Astrocyte (in vitro differentiated cells and primary cell): ENCODE results near the gene ELF1. TPM values are rescaled to one million over a fixed set of nuclear protein-coding genes. Genes with fewer than 3 reads are reported as not detected.
A peak's percentile ranks its signal among the peaks of the same experiment; 100 is the strongest.
"Not testable (repeated sequence)": the region's sequence is repeated elsewhere in the genome, so short reads cannot be mapped to it uniquely, and the experiment has no call there.

Source experiments
- DNase-seq: peaks from one replicate; pipeline ENCODE4 v3.0.0-alpha.2; 2010; ENCODE audit warnings: low read depth
- FAIRE-seq: peaks from 2 replicates; lab custom pipeline; 2011; peaks lifted over from hg19 to GRCh38; lab: Jason Lieb, UNC
- H2AFZ ChIP-seq: 2 replicates; pipeline ENCODE4 v1.6.0; 2012; ENCODE audit warnings: low read depth, low read length, inconsistent platforms
- H3K27ac ChIP-seq: 2 replicates; pipeline ENCODE4 v1.5.1; 2011; ENCODE audit warnings: low read depth, low read length, inconsistent platforms
- H3K27me3 ChIP-seq: 2 replicates; pipeline ENCODE4 v1.6.0; 2011; ENCODE audit warnings: low read length, inconsistent platforms; ENCODE audit not compliant: insufficient read depth
- H3K36me3 ChIP-seq: 2 replicates; pipeline ENCODE4 v1.5.1; 2011; ENCODE audit warnings: low read length, inconsistent platforms; ENCODE audit not compliant: insufficient read depth
- H3K4me1 ChIP-seq: 2 replicates; pipeline ENCODE4 v1.5.1; 2011; ENCODE audit warnings: low read length, inconsistent platforms; ENCODE audit not compliant: insufficient read depth
- H3K4me2 ChIP-seq: 2 replicates; pipeline ENCODE4 v1.6.0; 2012; ENCODE audit warnings: low read length, inconsistent platforms
- H3K4me3 ChIP-seq: 2 replicates; pipeline ENCODE4 v1.5.1; 2011; ENCODE audit warnings: low read depth, mild to moderate bottlenecking, low read length, inconsistent platforms; ENCODE audit not compliant: insufficient read depth
- H3K79me2 ChIP-seq: 2 replicates; pipeline ENCODE4 v1.6.0; 2012; ENCODE audit warnings: mild to moderate bottlenecking, low read length, inconsistent platforms; ENCODE audit not compliant: insufficient read depth
- H3K9ac ChIP-seq: 2 replicates; pipeline ENCODE4 v1.6.0; 2012; ENCODE audit warnings: mild to moderate bottlenecking, low read length, inconsistent platforms
- H3K9me3 ChIP-seq: 2 replicates; pipeline ENCODE4 v1.5.1; 2012; ENCODE audit warnings: low read depth, mild to moderate bottlenecking, low read length, inconsistent platforms; ENCODE audit not compliant: insufficient read depth
- H4K20me1 ChIP-seq: 2 replicates; pipeline ENCODE4 v1.6.0; 2012; ENCODE audit warnings: low read length, inconsistent platforms; ENCODE audit not compliant: insufficient read depth
- H3K27ac Mint-ChIP-seq: one replicate; pipeline ENCODE4 v1.8.0; 2021; ENCODE audit warnings: mild to moderate bottlenecking, mixed read lengths; ENCODE audit not compliant: unreplicated experiment
- H3K27me3 Mint-ChIP-seq: one replicate; pipeline ENCODE4 v1.8.0; 2021; ENCODE audit warnings: low read depth, mixed read lengths; ENCODE audit not compliant: unreplicated experiment
- H3K36me3 Mint-ChIP-seq: one replicate; pipeline ENCODE4 v1.8.0; 2021; ENCODE audit warnings: low read depth, mixed read lengths; ENCODE audit not compliant: unreplicated experiment
- H3K4me1 Mint-ChIP-seq: one replicate; pipeline ENCODE4 v1.8.0; 2021; ENCODE audit warnings: low read depth, mixed read lengths; ENCODE audit not compliant: unreplicated experiment
- H3K4me3 Mint-ChIP-seq: one replicate; pipeline ENCODE4 v1.8.0; 2021; ENCODE audit warnings: mild to moderate bottlenecking, moderate library complexity, mixed read lengths; ENCODE audit not compliant: unreplicated experiment
- H3K9me3 Mint-ChIP-seq: one replicate; pipeline ENCODE4 v1.8.0; 2021; ENCODE audit warnings: mild to moderate bottlenecking, mixed read lengths; ENCODE audit not compliant: unreplicated experiment
- EZH2 ChIP-seq: IDR thresholded peaks from 2 replicates; pipeline ENCODE4 v1.6.1; 2012; ENCODE audit warnings: mild to moderate bottlenecking, low read length, inconsistent platforms; ENCODE audit not compliant: insufficient read depth
- total RNA-seq: library from RNA; stranded (reverse); gene quantifications from 2 replicates; pipeline ENCODE4 v1.2.1, GENCODE V29; 2021
- TF ChIP-seq, protein P1 (sequence below): IDR thresholded peaks from 2 replicates; pipeline ENCODE4 v1.5.1; 2011; ENCODE audit warnings: low read depth, mild to moderate bottlenecking, inconsistent platforms, low read length, moderate library complexity; ENCODE audit not compliant: insufficient read depth

The ELF1 gene
- total RNA-seq, 1 donor from 2014 or later, result 75.1 TPM

DNA sequence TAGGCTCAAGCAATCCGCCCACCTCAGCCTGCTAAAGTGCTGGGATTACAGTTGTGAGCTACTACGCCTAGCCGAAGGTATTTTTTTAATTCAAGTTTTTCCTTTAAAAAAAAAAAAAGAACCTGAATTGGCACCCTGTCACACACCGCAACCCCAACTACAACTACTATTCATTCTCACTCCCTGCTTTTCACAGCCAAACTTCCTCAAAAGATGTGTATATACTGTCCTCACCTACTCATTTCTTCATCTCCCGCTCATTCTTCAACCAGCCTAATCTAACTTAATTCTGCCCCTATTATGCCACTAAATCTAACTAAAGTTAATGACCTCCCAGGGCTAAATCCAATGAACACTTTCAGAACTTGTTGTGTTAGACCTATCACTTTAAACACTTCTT lies 29.5 kb upstream of the ELF1 start:
- Mint-ChIP-seq H3K9me3 (peaks cover 19% of the 10 kb centered on the region), H3K4me3 (no peak overlapping the region), H3K27me3 (no peaks in the 10 kb centered on the region), H3K27ac (no peak overlapping the region), H3K36me3 (peaks cover 33% of the 10 kb centered on the region), H3K4me1 (peaks cover 7% of the 10 kb centered on the region)
- Histone ChIP-seq H3K9me3 (no peaks in the 10 kb centered on the region), H3K27me3 (no peaks in the 10 kb centered on the region), H3K36me3 (no peaks in the 10 kb centered on the region), H3K4me3 (no peak overlapping the region), H3K79me2 (peaks cover 48% of the 10 kb centered on the region), H3K27ac (no peak overlapping the region), H3K4me1 (no peaks in the 10 kb centered on the region), H2AFZ (no peak overlapping the region), H4K20me1 (peaks cover 38% of the 10 kb centered on the region), H3K4me2 (no peak overlapping the region), H3K9ac (no peak overlapping the region)
- FAIRE-seq (no peak), DNase-seq (no peak)
- no peak for TF ChIP-seq EZH2
- TF ChIP-seq, protein P1, sequence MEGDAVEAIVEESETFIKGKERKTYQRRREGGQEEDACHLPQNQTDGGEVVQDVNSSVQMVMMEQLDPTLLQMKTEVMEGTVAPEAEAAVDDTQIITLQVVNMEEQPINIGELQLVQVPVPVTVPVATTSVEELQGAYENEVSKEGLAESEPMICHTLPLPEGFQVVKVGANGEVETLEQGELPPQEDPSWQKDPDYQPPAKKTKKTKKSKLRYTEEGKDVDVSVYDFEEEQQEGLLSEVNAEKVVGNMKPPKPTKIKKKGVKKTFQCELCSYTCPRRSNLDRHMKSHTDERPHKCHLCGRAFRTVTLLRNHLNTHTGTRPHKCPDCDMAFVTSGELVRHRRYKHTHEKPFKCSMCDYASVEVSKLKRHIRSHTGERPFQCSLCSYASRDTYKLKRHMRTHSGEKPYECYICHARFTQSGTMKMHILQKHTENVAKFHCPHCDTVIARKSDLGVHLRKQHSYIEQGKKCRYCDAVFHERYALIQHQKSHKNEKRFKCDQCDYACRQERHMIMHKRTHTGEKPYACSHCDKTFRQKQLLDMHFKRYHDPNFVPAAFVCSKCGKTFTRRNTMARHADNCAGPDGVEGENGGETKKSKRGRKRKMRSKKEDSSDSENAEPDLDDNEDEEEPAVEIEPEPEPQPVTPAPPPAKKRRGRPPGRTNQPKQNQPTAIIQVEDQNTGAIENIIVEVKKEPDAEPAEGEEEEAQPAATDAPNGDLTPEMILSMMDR, result no peak

DNA sequence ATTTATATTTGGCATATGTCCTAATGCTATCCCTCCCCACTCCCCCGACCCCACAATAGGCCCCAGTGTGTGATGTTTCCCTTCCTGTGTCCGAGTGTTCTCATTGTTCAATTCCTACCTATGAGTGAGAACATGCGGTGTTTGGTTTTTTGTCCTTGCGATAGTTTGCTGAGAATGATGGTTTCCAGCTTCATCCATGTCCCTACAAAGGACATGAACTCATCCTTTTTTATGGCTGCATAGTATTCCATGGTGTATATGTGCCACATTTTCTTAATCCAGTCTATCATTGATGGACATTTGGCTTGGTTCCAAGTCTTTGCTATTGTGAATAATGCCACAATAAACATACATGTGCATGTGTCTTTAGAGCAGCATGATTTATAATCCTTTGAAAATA lies 23.3 kb upstream of the ELF1 start:
- H3K9ac ChIP-seq, H3K27me3 Mint-ChIP-seq, H3K36me3 ChIP-seq, H3K9me3 ChIP-seq, H2AFZ ChIP-seq, H3K4me1 ChIP-seq, H3K4me3 ChIP-seq, H3K27ac Mint-ChIP-seq, FAIRE-seq, H3K4me1 Mint-ChIP-seq, H3K27ac ChIP-seq, H3K4me3 Mint-ChIP-seq, H3K4me2 ChIP-seq, DNase-seq, H3K27me3 ChIP-seq: not testable (repeated sequence)
- H3K79me2 ChIP-seq, result peaks cover 32% of the 10 kb centered on the region
- Mint-ChIP-seq H3K36me3 (peaks cover 17% of the 10 kb centered on the region), H3K9me3 (peaks cover 14% of the 10 kb centered on the region)
- peaks cover 30% of the 10 kb centered on the region for H4K20me1 ChIP-seq

DNA sequence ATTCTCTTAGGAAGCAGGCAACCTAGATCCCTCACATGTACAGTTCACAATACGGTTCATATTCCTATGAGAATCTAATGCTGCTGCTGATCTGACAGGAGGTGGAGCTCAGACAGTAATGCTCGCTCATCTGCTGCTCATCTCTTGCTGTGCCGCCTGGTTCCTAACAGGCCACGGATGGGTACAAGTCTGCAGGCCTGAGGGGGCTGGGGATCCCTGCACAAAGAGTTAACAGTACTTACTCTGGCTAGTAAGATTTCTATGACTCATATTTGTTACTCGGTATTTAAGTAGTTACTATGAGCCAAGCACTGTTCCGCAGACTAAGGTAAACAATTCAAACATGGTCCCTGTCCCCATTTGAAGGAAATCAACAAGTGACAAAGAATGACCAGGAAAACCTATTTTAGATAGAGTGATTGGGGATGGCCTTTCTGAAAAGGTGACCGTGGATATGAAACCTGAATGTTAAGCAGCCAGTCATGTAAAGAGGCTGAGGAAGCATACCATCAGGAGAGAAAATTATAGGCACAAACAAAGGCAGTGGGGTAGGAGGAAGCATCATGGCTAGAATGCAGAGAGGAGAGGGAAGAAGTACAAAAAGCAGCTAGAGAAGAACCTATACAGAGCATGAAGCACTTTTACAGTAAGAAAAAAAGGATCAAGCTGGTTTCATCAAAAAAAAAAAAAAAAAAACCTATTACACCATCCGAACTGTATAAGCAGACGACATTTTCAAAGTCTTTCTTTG lies 21.6 kb upstream of the ELF1 start:
- H3K9me3 Mint-ChIP-seq, result peaks cover 11% of the 10 kb centered on the region
- Histone ChIP-seq H3K4me3 (no peak overlapping the region), H3K4me2 (peak overlapping the region; percentile 28), H3K79me2 (peaks cover 35% of the 10 kb centered on the region), H2AFZ (no peak overlapping the region), H3K36me3 (no peaks in the 10 kb centered on the region), H3K9me3 (no peaks in the 10 kb centered on the region), H3K27me3 (no peaks in the 10 kb centered on the region), H3K9ac (no peak overlapping the region), H3K4me1 (no peaks in the 10 kb centered on the region), H4K20me1 (peaks cover 30% of the 10 kb centered on the region), H3K27ac (no peak overlapping the region)
- no peak for DNase-seq
- H3K36me3 Mint-ChIP-seq, result peaks cover 6% of the 10 kb centered on the region
- FAIRE-seq, result no peak
- H3K4me1 Mint-ChIP-seq, result peaks cover 3% of the 10 kb centered on the region
- TF ChIP-seq, protein P1, result no peak
- TF ChIP-seq EZH2, result no peak
- no peak overlapping the region for H3K27ac Mint-ChIP-seq
- H3K27me3 Mint-ChIP-seq, result no peaks in the 10 kb centered on the region
- H3K4me3 Mint-ChIP-seq, result no peak overlapping the region
